Keratinocyte (primary cell): Measurements from ENCODE around the gene HLA-DMB.

Experiments used
- EZH2 ChIP-seq: IDR thresholded peaks from one replicate; pipeline ENCODE4 v1.6.1; 2012; ENCODE audit warnings: inconsistent platforms, mild to moderate bottlenecking, low read length, moderate library complexity
- TF ChIP-seq, protein P1 (sequence below), 3 experiments: IDR thresholded peaks in 1 of 3; conservative IDR thresholded peaks in 1 of 3; optimal IDR thresholded peaks in 1 of 3; 2 replicates in 2 of 3; 3 replicates in 1 of 3; pipeline versions ENCODE3 to v1.5.1; 2011; ENCODE audit warnings: low read length in 3 of 3, mild to moderate bottlenecking in 3 of 3, moderate library complexity in 2 of 3, control low read depth in 1 of 3, inconsistent platforms in 1 of 3; ENCODE audit not compliant: insufficient read depth in 2 of 3; ENCODE audit errors: extremely low read depth in 1 of 3

GRCh38 chr6:32979720-32980487, 39.1 kb upstream of the HLA-DMB start:
- TF ChIP-seq EZH2, result no peak
- TF ChIP-seq, protein P1, sequence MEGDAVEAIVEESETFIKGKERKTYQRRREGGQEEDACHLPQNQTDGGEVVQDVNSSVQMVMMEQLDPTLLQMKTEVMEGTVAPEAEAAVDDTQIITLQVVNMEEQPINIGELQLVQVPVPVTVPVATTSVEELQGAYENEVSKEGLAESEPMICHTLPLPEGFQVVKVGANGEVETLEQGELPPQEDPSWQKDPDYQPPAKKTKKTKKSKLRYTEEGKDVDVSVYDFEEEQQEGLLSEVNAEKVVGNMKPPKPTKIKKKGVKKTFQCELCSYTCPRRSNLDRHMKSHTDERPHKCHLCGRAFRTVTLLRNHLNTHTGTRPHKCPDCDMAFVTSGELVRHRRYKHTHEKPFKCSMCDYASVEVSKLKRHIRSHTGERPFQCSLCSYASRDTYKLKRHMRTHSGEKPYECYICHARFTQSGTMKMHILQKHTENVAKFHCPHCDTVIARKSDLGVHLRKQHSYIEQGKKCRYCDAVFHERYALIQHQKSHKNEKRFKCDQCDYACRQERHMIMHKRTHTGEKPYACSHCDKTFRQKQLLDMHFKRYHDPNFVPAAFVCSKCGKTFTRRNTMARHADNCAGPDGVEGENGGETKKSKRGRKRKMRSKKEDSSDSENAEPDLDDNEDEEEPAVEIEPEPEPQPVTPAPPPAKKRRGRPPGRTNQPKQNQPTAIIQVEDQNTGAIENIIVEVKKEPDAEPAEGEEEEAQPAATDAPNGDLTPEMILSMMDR (optimal IDR thresholded peaks at IDR 0.05 in 1 of 3, IDR thresholded peaks at IDR 0.05 in 1 of 3, conservative IDR thresholded peaks at IDR 0.05 in 1 of 3; ENCODE audit: extremely low read depth in 1 of 3, insufficient read depth in 2 of 3, low read length in 3 of 3), result no peak
